ENCODE measurements around the gene TSEN34.
"Not testable (repeated sequence)": the region's sequence is repeated elsewhere in the genome, so short reads cannot be mapped to it uniquely, and the experiment has no call there.

The TSEN34 gene

DNA sequence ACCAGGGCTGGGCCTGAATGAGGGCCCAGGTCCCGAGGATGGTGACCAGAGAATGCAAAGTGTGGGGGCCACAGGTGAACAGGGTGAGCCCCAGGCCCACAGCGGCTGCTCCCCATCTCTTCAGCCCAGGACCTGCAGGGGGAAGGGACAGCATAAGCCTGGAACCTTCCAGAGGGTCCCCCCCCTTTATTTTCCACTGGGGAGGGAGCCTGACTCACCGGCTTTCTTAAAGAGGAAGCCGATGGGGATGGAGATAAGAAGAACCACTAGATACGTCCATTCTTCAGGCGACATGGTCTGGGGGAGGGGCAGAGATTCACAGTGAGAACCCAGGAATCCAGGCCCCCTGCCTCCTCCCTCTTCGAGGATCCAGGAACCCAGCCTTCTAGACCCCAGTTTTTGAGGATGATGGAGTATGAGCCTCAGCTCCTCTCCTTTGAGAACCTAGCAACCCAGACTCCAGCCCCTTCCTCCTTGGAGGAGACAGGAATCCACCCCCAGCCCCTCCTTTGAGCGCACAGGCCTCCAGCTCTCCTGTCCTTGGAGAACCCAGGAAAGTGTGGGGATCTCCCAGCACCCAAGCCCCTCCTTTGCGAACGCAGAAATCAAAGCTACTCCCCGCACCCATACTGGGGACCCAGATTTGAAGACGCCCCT is 2.8 kb upstream of the TSEN34 start:
- peak; percentile 86 for DNase-seq (ENCODE audit: low read depth)

- DNase-seq (ENCODE audit: low read depth): no peak
These were observed 1.9 kb upstream of the TSEN34 start, which contains the start of gene MBOAT7 for GRCh38 chr19:54189145-54189734. Gene MBOAT7 (minus strand): TSS chr19:54189580. CDS start chr19:54188508, 1,072 bp downstream.

- DNase-seq (ENCODE audit: low read depth): peak; percentile 100
These were observed 1.2 kb upstream of the TSEN34 start for GRCh38 chr19:54189735-54190502.

DNA sequence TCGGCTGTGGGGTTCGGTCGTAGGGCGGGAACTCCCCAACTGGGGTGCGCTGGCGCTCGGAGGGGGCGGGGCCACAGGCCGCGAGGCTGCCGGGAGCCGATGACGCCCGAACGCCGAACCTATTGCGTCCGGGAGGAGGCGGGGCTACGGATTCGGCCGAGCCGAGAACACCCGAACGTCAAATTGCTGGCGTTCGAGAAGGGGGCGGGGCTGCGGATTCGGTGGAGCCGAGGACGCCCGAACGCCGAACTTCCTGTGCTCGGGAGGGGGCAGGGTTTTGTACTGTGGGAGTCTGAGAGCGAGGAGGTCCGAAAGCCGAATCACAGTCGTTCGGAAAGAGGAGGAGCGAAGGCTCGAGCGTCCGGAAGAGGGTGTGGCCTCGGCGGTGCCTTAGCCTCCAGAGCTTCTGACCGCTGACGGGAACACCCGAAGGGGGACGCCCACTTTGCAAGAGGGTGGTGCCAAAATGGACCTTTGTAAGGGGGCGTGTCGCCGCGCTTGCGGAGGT is 551 bp upstream of the TSEN34 start:
- DNase-seq (ENCODE audit: low read depth): peak; percentile 99

- DNase-seq (ENCODE audit: low read depth): peak; percentile 49
These were observed 824 bp downstream of the TSEN34 start for GRCh38 chr19:54191811-54192453.

GRCh38 chr19:54193011-54193410 is 1.9 kb downstream of the TSEN34 start:
- no peak for DNase-seq (ENCODE audit: low read depth)

GRCh38 chr19:54194463-54194862 is 3.4 kb downstream of the TSEN34 start:
- not testable (repeated sequence) for DNase-seq (ENCODE audit: low read depth)

GRCh38 chr19:54196536-54196935 is 5.4 kb downstream of the TSEN34 start:
- DNase-seq (ENCODE audit: low read depth): no peak

GRCh38 chr19:54197121-54197520 is 6.0 kb downstream of the TSEN34 start:
- DNase-seq (ENCODE audit: low read depth): no peak

DNA sequence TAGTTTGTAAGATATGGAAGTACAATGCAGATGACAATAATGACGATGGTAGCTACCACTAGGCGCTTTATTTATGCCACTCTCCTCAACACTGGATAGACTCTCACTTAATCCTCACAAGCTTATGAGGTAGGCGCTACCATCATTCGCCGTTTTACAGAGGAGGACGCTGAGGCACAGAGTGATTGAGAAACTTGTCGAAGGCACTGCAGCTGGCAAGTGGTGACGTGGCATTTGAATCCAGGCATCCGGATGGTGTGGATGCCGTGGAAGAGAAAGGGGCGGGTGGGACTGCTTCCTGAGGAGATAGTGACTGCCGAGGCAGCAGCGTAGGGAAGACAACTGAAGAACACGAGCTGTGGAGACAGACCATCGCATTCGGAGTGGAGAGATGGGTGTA is 8.3 kb downstream of the TSEN34 start:
- no peak for DNase-seq (ENCODE audit: low read depth)

- no peak for DNase-seq (ENCODE audit: low read depth)
These were observed 10.1 kb downstream of the TSEN34 start for GRCh38 chr19:54201172-54201701.

DNA sequence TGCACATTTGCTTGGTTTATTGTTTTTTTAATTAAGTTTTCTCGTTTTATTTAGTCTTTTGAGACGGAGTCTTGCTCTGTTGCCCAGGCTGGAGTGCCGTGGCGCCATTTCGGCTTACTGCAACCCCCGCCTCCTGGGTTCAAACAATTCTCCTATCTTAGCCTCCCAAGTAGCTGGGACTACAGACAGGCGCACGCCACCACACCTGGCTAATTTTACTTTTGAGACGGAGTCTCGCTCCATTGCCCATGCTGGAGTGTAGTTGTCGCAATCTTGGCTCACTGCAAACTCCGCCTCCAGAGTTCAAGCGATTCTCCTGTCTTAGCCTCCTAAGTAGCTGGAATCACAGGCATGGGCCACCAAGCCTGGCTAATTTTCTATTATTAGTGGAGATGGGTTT is 10.9 kb downstream of the TSEN34 start:
- no peak for DNase-seq (ENCODE audit: low read depth)

GRCh38 chr19:54203151-54203611 is 12.1 kb downstream of the TSEN34 start:
- no peak for DNase-seq (ENCODE audit: low read depth)

- no peak for DNase-seq (ENCODE audit: low read depth)
These were observed 13.8 kb downstream of the TSEN34 start for GRCh38 chr19:54204767-54205468.

DNA sequence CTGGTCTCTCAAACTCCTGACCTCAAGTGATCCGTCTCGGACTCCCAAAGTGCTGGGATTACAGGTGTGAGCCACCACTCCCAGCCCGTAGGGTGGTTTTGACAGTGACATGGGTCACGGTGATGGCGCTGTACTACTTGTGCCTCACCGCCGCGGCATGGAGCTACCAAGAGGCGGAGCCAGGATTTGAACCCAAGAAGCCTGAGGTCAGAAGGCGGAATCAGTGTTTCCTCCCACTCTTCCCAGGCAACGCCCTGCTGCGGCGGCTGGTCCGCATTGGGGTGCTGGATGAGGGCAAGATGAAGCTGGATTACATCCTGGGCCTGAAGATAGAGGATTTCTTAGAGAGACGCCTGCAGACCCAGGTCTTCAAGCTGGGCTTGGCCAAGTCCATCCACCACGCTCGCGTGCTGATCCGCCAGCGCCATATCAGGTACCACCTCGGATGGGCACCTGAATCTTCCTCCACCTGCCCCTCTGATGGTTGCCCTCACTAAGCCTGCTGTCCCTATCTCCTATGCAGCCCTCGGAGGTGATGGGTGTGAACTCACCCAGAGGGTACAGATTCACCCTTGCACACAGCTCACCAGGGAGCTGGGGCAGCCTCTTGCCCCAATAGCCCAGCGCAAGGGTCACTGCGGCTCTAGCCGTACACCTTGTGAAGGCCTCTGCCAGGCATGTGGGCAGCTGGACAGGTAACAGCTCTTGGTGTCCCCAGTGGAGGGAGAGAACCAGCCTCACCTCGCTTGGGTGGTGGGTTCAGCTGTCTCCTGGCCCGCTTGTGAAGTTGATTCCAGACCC is 15.1 kb downstream of the TSEN34 start:
- no peak for DNase-seq (ENCODE audit: low read depth)

- no peak for DNase-seq (ENCODE audit: low read depth)
These were observed 15.7 kb downstream of the TSEN34 start for GRCh38 chr19:54206831-54207177.

- DNase-seq (ENCODE audit: low read depth): not testable (repeated sequence)
These were observed 16.1 kb downstream of the TSEN34 start for GRCh38 chr19:54207193-54207592.

DNA sequence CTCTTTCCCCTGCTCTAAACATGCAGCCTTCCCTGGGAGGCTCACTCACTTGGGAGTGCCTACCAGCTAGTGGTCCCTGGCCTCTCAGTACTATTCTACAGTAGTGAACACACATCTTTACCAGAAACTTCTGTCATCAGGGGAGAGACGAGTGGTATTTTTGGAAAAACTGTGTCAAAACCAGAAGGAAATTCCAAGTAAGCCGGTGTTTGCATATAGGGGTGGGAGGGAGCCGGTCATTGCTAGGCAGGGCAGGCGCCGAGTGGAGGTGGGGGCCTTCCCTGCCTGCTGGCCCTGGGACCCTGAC is 16.5 kb downstream of the TSEN34 start:
- no peak for DNase-seq (ENCODE audit: low read depth)

GRCh38 chr19:54207983-54208783 is 17.1 kb downstream of the TSEN34 start:
- DNase-seq (ENCODE audit: low read depth): peak; percentile 64

DNA sequence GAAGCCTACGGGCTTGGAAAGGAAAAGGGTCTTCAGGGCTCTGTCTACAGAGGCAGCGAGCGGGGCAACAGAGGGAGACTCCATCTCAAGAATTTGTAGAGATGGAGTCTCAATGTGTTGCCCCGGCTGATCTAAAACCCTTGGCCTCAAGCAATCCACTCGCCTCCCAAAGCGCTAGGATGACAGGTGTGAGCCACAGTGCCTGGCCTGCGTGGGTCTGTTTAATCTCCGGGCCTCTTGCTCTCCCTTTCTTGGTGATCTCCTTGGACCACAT is 17.6 kb downstream of the TSEN34 start:
- DNase-seq (ENCODE audit: low read depth): peak; percentile 64
